Hypothalamus (tissue), 51 donors: ENCODE measurements around the gene KRT80.
A peak's percentile ranks its signal among the peaks of the same experiment; 100 is the strongest.

Experiments
- DNase-seq, 51 donors: peaks; one replicate each; lab custom pipeline; 2025; lab: John Stamatoyannopoulos, UW

KRT80 gene

DNA sequence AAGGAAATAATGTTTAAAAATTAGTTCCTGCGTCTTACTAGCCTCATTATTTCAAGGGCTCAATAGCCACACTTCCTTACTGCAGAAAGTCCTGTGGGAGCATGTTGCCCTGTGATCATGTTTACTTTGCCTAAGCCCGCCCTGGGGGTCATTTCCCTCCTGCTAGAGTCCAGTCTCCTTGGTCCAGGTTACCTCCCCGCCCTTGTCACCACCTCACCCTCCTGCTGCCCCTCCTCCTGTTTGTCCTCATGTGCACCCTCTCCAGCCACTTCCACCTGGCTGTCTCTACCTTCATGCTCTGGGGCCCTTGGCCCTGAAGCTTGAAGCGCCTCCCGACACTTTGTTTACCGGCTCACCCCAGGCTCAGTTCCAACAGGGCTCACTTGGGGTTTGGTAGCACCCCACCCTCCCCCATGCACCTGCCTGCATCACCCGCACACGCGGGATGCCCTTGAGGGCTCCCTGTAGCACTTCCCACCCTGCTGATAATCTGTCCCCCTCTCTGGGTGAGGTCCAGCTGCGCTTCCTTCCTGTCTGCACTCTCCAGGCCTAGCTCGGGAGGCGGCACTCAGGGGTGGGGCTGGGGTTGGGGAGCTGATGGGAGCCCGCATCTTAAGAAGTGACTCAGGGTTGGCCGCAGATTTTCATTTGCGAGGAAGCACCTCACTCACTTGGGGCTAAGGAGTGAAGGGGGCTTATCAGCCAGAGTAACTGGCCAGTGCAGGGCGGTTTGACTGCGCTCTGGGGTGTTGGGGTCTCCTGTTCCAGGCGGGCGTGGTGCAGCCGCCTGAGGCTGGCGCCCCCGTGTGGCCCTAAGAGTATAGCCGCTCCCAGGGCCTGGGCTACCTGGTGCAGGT is 72.2 kb downstream of the KRT80 start:
- DNase-seq = peak in 1 of 51 donors; percentile 4
